IPS-18c (cell line): ENCODE measurements around the gene GLI1.
"Not testable (repeated sequence)": the region's sequence is repeated elsewhere in the genome, so short reads cannot be mapped to it uniquely, and the experiment has no call there.

Experiments used
- H3K4me3 ChIP-seq: 2 replicates; pipeline ENCODE4 v1.7.0; 2013; ENCODE audit warnings: low read depth, mild to moderate bottlenecking, low read length, moderate library complexity; ENCODE audit not compliant: insufficient read depth
- H3K9me3 ChIP-seq: one replicate; pipeline ENCODE4 v1.6.1; 2013; ENCODE audit warnings: mild to moderate bottlenecking, low read length, moderate library complexity; ENCODE audit not compliant: control insufficient read depth, insufficient read depth

The GLI1 gene

GRCh38 chr12:57479376-57480115 lies 20.0 kb downstream of the GLI1 start, which contains the start of gene ARHGAP9:
Gene ARHGAP9 (minus strand): TSS chr12:57479866. CDS start chr12:57479406, 460 bp downstream.
- Histone ChIP-seq H3K4me3 (no peak within 1 kb of the TSS), H3K9me3 (no peaks in the 10 kb centered on the region)

- Histone ChIP-seq H3K9me3 (no peaks in the 10 kb centered on the region), H3K4me3 (no peak overlapping the region)
These were observed 22.1 kb downstream of the GLI1 start for GRCh38 chr12:57481671-57482070.

- no peak overlapping the region for H3K4me3 ChIP-seq
- no peaks in the 10 kb centered on the region for H3K9me3 ChIP-seq
These were observed 23.9 kb downstream of the GLI1 start for GRCh38 chr12:57483466-57483865.

GRCh38 chr12:57485695-57486094 lies 26.1 kb downstream of the GLI1 start:
- H3K4me3 ChIP-seq, result no peak overlapping the region
- H3K9me3 ChIP-seq, result no peaks in the 10 kb centered on the region

- Histone ChIP-seq H3K4me3 (no peak overlapping the region), H3K9me3 (no peaks in the 10 kb centered on the region)
These were observed 27.5 kb downstream of the GLI1 start for GRCh38 chr12:57487055-57487596.

GRCh38 chr12:57487597-57488401 lies 28.2 kb downstream of the GLI1 start, which contains the start of gene MARS1:
Gene MARS1 (plus strand): TSS chr12:57488068. CDS start chr12:57488091, 23 bp downstream.
- peaks cover 2% of the 10 kb centered on the region for H3K9me3 ChIP-seq
- H3K4me3 ChIP-seq, result peak within 1 kb of the TSS; percentile 87

- H3K4me3 ChIP-seq, result peak overlapping the region; percentile 87
- H3K9me3 ChIP-seq, result peaks cover 2% of the 10 kb centered on the region
These were observed 29.0 kb downstream of the GLI1 start for GRCh38 chr12:57488402-57489156.

GRCh38 chr12:57489157-57489641 lies 29.6 kb downstream of the GLI1 start:
- Histone ChIP-seq H3K4me3 (peak overlapping the region; percentile 87), H3K9me3 (peaks cover 2% of the 10 kb centered on the region)

GRCh38 chr12:57490126-57490525 lies 30.5 kb downstream of the GLI1 start:
- Histone ChIP-seq H3K4me3 (no peak overlapping the region), H3K9me3 (peaks cover 2% of the 10 kb centered on the region)

GRCh38 chr12:57491393-57492280 lies 32.1 kb downstream of the GLI1 start:
- Histone ChIP-seq H3K4me3 (no peak overlapping the region), H3K9me3 (peaks cover 2% of the 10 kb centered on the region)

- H3K4me3 ChIP-seq, H3K9me3 ChIP-seq: not testable (repeated sequence)
These were observed 35.6 kb downstream of the GLI1 start for GRCh38 chr12:57495051-57495701.

- peaks cover 6% of the 10 kb centered on the region for H3K9me3 ChIP-seq
These were observed 37.2 kb downstream of the GLI1 start for GRCh38 chr12:57496822-57497221.

GRCh38 chr12:57497223-57498131 lies 37.9 kb downstream of the GLI1 start:
- Histone ChIP-seq H3K9me3 (peaks cover 6% of the 10 kb centered on the region), H3K4me3 (no peak overlapping the region)

More at GRCh38 chr12:57496822-57497221, 37.2 kb downstream of the GLI1 start:
- no peak overlapping the region for H3K4me3 ChIP-seq

GRCh38 chr12:57498132-57498502 lies 38.5 kb downstream of the GLI1 start:
- Histone ChIP-seq H3K4me3 (no peak overlapping the region), H3K9me3 (peaks cover 4% of the 10 kb centered on the region)

GRCh38 chr12:57498571-57498970 lies 39.0 kb downstream of the GLI1 start:
- Histone ChIP-seq H3K9me3 (peaks cover 4% of the 10 kb centered on the region), H3K4me3 (no peak overlapping the region)
